NCI-H2081 treated with DMSO at 0.1 percent for 48 hours (cell line): Measurements from ENCODE around the gene CPNE2.
"Not testable (repeated sequence)": the region's sequence is repeated elsewhere in the genome, so short reads cannot be mapped to it uniquely, and the experiment has no call there.

Source experiments
- DNase-seq: peaks from one replicate; lab custom pipeline; 2025; lab: John Stamatoyannopoulos, UW

CPNE2 gene

GRCh38 chr16:57069635-57070370 is 22.6 kb upstream of the CPNE2 start:
- DNase-seq = no peak

- no peak for DNase-seq
Measured at GRCh38 chr16:57070424-57070823, 22.0 kb upstream of the CPNE2 start.

GRCh38 chr16:57071081-57071732 is 21.2 kb upstream of the CPNE2 start:
- not testable (repeated sequence) for DNase-seq

- DNase-seq = no peak
Measured at GRCh38 chr16:57071831-57072582, 20.4 kb upstream of the CPNE2 start.

- DNase-seq = no peak
Measured at GRCh38 chr16:57072616-57073275, 19.6 kb upstream of the CPNE2 start.

GRCh38 chr16:57077714-57078113 is 14.7 kb upstream of the CPNE2 start:
- DNase-seq = no peak

GRCh38 chr16:57081744-57082143 is 10.6 kb upstream of the CPNE2 start:
- DNase-seq = no peak

- DNase-seq = no peak
Measured at GRCh38 chr16:57082664-57083063, 9.7 kb upstream of the CPNE2 start.

- no peak for DNase-seq
Measured at GRCh38 chr16:57083485-57084126, 8.8 kb upstream of the CPNE2 start.

GRCh38 chr16:57084257-57084770 is 8.1 kb upstream of the CPNE2 start:
- no peak for DNase-seq

- no peak for DNase-seq
Measured at GRCh38 chr16:57084996-57085395, 7.4 kb upstream of the CPNE2 start.

GRCh38 chr16:57087003-57087402 is 5.4 kb upstream of the CPNE2 start:
- DNase-seq = no peak

GRCh38 chr16:57089406-57089805 is 3.0 kb upstream of the CPNE2 start:
- DNase-seq = no peak

GRCh38 chr16:57091200-57091974 is 996 bp upstream of the CPNE2 start:
- no peak for DNase-seq

GRCh38 chr16:57092786-57093411 is 516 bp downstream of the CPNE2 start:
- no peak for DNase-seq

GRCh38 chr16:57093666-57094564 is 1.5 kb downstream of the CPNE2 start:
- no peak for DNase-seq

GRCh38 chr16:57094911-57095310 is 2.5 kb downstream of the CPNE2 start:
- DNase-seq = no peak

- DNase-seq = no peak
Measured at GRCh38 chr16:57096192-57096591, 3.8 kb downstream of the CPNE2 start.

- DNase-seq = no peak
Measured at GRCh38 chr16:57096793-57097192, 4.4 kb downstream of the CPNE2 start.
